ENCODE results near the gene TM9SF4. TPM values are rescaled to one million over a fixed set of nuclear protein-coding genes. Genes with fewer than 3 reads are reported as not detected.
A peak's percentile ranks its signal among the peaks of the same experiment; 100 is the strongest.

TM9SF4 gene
- total RNA-seq, 4 donors from 2014 or later: 35.5 to 44.8 (median 42.6) TPM

GRCh38 chr20:32067234-32067821 lies 42.2 kb upstream of the TM9SF4 start:
- in situ Hi-C loops (cut with MboI; ENCODE audit: low pct_ligation_motif_present in 1 of 4, low pct_unique_long_range_greater_than_20kb in 1 of 4, low sequenced_read_pairs in 3 of 4) (no loop called here), intact Hi-C loops (cut with DNase I; ENCODE audit: low total_unique reads) (no loop called here)
- Histone ChIP-seq H3K36me3 (no peaks in the 10 kb centered on the region), H3K9me3 (no peaks in the 10 kb centered on the region), H3K27me3 (peaks cover 6% of the 10 kb centered on the region), H3K4me3 (no peak overlapping the region), H3K27ac (no peak overlapping the region), H3K4me1 (no peaks in the 10 kb centered on the region)
- no peak for DNase-seq
- no peak for TF ChIP-seq POLR2A (IDR thresholded peaks at IDR 0.05)
- TF ChIP-seq POLR2AphosphoS5 (IDR thresholded peaks at IDR 0.05): no peak
- TF ChIP-seq, protein P1, sequence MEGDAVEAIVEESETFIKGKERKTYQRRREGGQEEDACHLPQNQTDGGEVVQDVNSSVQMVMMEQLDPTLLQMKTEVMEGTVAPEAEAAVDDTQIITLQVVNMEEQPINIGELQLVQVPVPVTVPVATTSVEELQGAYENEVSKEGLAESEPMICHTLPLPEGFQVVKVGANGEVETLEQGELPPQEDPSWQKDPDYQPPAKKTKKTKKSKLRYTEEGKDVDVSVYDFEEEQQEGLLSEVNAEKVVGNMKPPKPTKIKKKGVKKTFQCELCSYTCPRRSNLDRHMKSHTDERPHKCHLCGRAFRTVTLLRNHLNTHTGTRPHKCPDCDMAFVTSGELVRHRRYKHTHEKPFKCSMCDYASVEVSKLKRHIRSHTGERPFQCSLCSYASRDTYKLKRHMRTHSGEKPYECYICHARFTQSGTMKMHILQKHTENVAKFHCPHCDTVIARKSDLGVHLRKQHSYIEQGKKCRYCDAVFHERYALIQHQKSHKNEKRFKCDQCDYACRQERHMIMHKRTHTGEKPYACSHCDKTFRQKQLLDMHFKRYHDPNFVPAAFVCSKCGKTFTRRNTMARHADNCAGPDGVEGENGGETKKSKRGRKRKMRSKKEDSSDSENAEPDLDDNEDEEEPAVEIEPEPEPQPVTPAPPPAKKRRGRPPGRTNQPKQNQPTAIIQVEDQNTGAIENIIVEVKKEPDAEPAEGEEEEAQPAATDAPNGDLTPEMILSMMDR (IDR thresholded peaks at IDR 0.05): no peak
- TF ChIP-seq EP300 (IDR thresholded peaks at IDR 0.05; ENCODE audit: low read depth): no peak
- WGBS, 2 donors (ENCODE audit: low coverage in 1 of 2): 62 to 72% methylated on average over 4 to 6 of the region's 6 CpGs

- H3K9me3 ChIP-seq: no peaks in the 10 kb centered on the region
- WGBS, 2 donors (ENCODE audit: low coverage in 1 of 2): 96 to 100% methylated on average over 2 of the region's 2 CpGs
- no peaks in the 10 kb centered on the region for H3K36me3 ChIP-seq
- in situ Hi-C loops (cut with MboI; ENCODE audit: low pct_ligation_motif_present in 1 of 4, low pct_unique_long_range_greater_than_20kb in 1 of 4, low sequenced_read_pairs in 3 of 4): no loop called here
- DNase-seq: no peak
- H3K27ac ChIP-seq: peak overlapping the region in 1 of 4 donors; percentile 12
- peaks cover 6% of the 10 kb centered on the region for H3K27me3 ChIP-seq
- intact Hi-C loops (cut with DNase I; ENCODE audit: low total_unique reads): no loop called here
- no peak overlapping the region for H3K4me3 ChIP-seq
- H3K4me1 ChIP-seq: no peaks in the 10 kb centered on the region
- TF ChIP-seq POLR2AphosphoS5 (IDR thresholded peaks at IDR 0.05): no peak
- TF ChIP-seq, protein P1 (IDR thresholded peaks at IDR 0.05): no peak
- TF ChIP-seq EP300 (IDR thresholded peaks at IDR 0.05; ENCODE audit: low read depth): no peak
- TF ChIP-seq POLR2A (IDR thresholded peaks at IDR 0.05): no peak
Measured at GRCh38 chr20:32068174-32068573, 41.3 kb upstream of the TM9SF4 start.

DNA sequence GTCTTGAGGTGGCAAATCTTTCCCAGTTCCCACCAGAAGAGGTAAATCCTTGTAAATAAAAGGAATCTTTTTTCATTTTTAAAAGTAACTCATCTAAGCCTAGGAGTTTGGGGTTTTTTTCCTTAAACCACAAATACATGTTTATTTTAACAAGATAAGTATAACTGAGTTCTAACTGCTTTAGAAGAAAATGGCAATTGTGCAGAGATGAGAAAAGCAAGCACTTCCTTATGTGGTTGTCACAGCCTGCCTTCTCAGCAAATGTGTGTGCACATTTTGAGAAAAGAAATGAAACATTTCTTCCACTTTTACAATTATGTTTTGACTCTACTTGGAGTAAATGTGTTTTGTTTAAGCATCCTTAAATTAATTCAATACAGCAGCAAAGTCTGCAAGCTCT lies 39.8 kb upstream of the TM9SF4 start:
- no peaks in the 10 kb centered on the region for H3K36me3 ChIP-seq
- in situ Hi-C loops (cut with MboI; ENCODE audit: low pct_ligation_motif_present in 1 of 4, low pct_unique_long_range_greater_than_20kb in 1 of 4, low sequenced_read_pairs in 3 of 4): no loop called here
- no peaks in the 10 kb centered on the region for H3K9me3 ChIP-seq
- no peak overlapping the region for H3K4me3 ChIP-seq
- H3K4me1 ChIP-seq: no peaks in the 10 kb centered on the region
- no peak for TF ChIP-seq EP300 (IDR thresholded peaks at IDR 0.05; ENCODE audit: low read depth)
- no peak for TF ChIP-seq POLR2AphosphoS5 (IDR thresholded peaks at IDR 0.05)
- intact Hi-C loops (cut with DNase I; ENCODE audit: low total_unique reads): no loop called here
- peaks cover 6% of the 10 kb centered on the region for H3K27me3 ChIP-seq
- H3K27ac ChIP-seq: no peak overlapping the region
- no peak for DNase-seq

- in situ Hi-C loops (cut with MboI; ENCODE audit: low pct_ligation_motif_present in 1 of 4, low pct_unique_long_range_greater_than_20kb in 1 of 4, low sequenced_read_pairs in 3 of 4) (no loop called here), intact Hi-C loops (cut with DNase I; ENCODE audit: low total_unique reads) (no loop called here)
- Histone ChIP-seq H3K36me3 (no peaks in the 10 kb centered on the region), H3K4me3 (no peak overlapping the region), H3K4me1 (no peaks in the 10 kb centered on the region), H3K27ac (no peak overlapping the region), H3K27me3 (peaks cover 6% of the 10 kb centered on the region), H3K9me3 (no peaks in the 10 kb centered on the region)
- WGBS, 2 donors (ENCODE audit: low coverage in 1 of 2): 79 to 89% methylated on average over 1 of the region's 1 CpG
- no peak for DNase-seq
- TF ChIP-seq EP300 (IDR thresholded peaks at IDR 0.05; ENCODE audit: low read depth) (no peak), POLR2AphosphoS5 (IDR thresholded peaks at IDR 0.05) (no peak), POLR2A (IDR thresholded peaks at IDR 0.05) (no peak)
- TF ChIP-seq, protein P1 (IDR thresholded peaks at IDR 0.05): no peak
Measured at GRCh38 chr20:32070282-32070681, 39.2 kb upstream of the TM9SF4 start.

DNA sequence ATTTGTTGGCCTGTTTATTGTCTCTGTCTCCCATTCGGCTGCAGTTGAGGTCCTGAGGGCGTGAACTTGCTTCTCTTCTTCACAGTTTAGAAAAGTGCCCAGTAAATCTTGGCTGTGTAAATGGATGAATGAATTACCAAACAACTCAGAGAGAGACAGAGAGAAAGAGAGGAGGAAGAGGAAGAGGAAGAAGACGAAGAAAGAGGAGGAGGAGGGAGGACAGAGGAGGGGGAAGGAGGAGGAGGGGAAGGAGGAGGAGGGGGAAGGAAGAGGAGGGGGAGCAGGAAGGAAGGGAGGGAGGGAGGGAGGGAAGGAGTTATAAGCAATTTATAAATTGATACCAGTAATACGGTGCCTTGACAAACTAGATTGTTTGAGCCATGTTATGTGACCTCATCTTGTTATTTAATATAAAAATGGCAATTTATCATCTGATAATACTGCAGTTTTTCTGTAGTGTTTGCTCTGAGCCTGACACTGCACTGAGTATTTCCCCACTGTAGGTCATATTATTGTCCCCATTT lies 38.8 kb upstream of the TM9SF4 start:
- intact Hi-C loops (cut with DNase I; ENCODE audit: low total_unique reads) (no loop called here), in situ Hi-C loops (cut with MboI; ENCODE audit: low pct_ligation_motif_present in 1 of 4, low pct_unique_long_range_greater_than_20kb in 1 of 4, low sequenced_read_pairs in 3 of 4) (no loop called here)
- WGBS, 2 donors (ENCODE audit: low coverage in 1 of 2): 32 to 42% methylated on average over 4 of the region's 4 CpGs
- Histone ChIP-seq H3K27me3 (peaks cover 6% of the 10 kb centered on the region), H3K9me3 (no peaks in the 10 kb centered on the region), H3K4me1 (no peaks in the 10 kb centered on the region), H3K4me3 (no peak overlapping the region), H3K27ac (no peak overlapping the region), H3K36me3 (no peaks in the 10 kb centered on the region)
- TF ChIP-seq EP300 (IDR thresholded peaks at IDR 0.05; ENCODE audit: low read depth) (no peak), POLR2A (IDR thresholded peaks at IDR 0.05) (no peak), POLR2AphosphoS5 (IDR thresholded peaks at IDR 0.05) (no peak)
- TF ChIP-seq, protein P1 (IDR thresholded peaks at IDR 0.05): no peak
- DNase-seq: no peak

Data from transverse colon (tissue), 4 donors.